GM12878 (cell line): ENCODE measurements around the gene KIAA1217. TPM values are rescaled to one million over a fixed set of nuclear protein-coding genes. Genes with fewer than 3 reads are reported as not detected.

Experiments used
- ATAC-seq: fragments of 200-7000 bp; cut with Tn5 transposase; 3 replicates; pipeline ENCODE4 v1.9.1; 2020; ENCODE audit warnings: mild to moderate bottlenecking, moderate library complexity
- BruUV-seq: library from RNA; stranded (reverse); fragments of 400-500 nt; replicated peaks from 2 replicates; lab custom pipeline; 2021; lab: Mats Ljungman, UMichigan
- CTCF ChIA-PET: fragments of 300-600 bp; sonication (Branson Sonifier 250); formaldehyde crosslinking; extraction: SDS; loops from one replicate; lab custom pipeline; 2021; ENCODE audit warnings: inconsistent platforms; lab: Yijun Ruan, JAX
- POLR2A ChIA-PET: fragments of 350-600 bp; formaldehyde crosslinking; extraction: SDS; loops from one replicate; lab custom pipeline; 2021; ENCODE audit warnings: inconsistent platforms; lab: Charles Lee
- RAD21 ChIA-PET: fragments of 300-600 bp; sonication (Branson Sonifier 250); formaldehyde crosslinking; loops from one replicate; lab custom pipeline; 2023; ENCODE audit warnings: antibody characterized with exemption; ENCODE audit not compliant: unreplicated experiment; lab: Charles Lee
- SMC1A ChIA-PET: fragments of 300-600 bp; sonication (Branson Sonifier 250); formaldehyde crosslinking; loops from one replicate; lab custom pipeline; 2023; ENCODE audit not compliant: unreplicated experiment, uncharacterized antibody; lab: Charles Lee
- DNase-seq: peaks from one replicate; pipeline ENCODE4 v3.0.0-alpha.2; 2011; ENCODE audit warnings: low read depth, low spot score
- FAIRE-seq: peaks from 3 replicates; lab custom pipeline; 2011; peaks lifted over from hg19 to GRCh38; lab: Jason Lieb, UNC
- H2AFZ ChIP-seq: 2 replicates; pipeline ENCODE4 v1.6.0; 2011; ENCODE audit warnings: low read depth, low read length, control low read depth; ENCODE audit not compliant: control insufficient read depth
- H3K27ac ChIP-seq: 2 replicates; pipeline ENCODE4 v1.5.1; 2011; ENCODE audit warnings: control low read depth; ENCODE audit not compliant: control insufficient read depth, insufficient read depth
- H3K27me3 ChIP-seq, 2 experiments: replicated peaks in 1 of 2; 2 replicates each; pipeline versions ENCODE4 v1.6.0 to v1.6.1; 2011; ENCODE audit warnings: low read length in 1 of 2; ENCODE audit not compliant: control insufficient read depth in 2 of 2, insufficient read depth in 2 of 2
- H3K36me3 ChIP-seq, 2 experiments: 2 replicates each; pipeline ENCODE4 v1.5.1; 2011; ENCODE audit warnings: low read length in 1 of 2; ENCODE audit not compliant: control insufficient read depth in 2 of 2, insufficient read depth in 2 of 2
- H3K4me1 ChIP-seq: 2 replicates; pipeline ENCODE4 v1.6.1; 2011; ENCODE audit warnings: mild to moderate bottlenecking, low read length, moderate library complexity, mixed read lengths; ENCODE audit not compliant: control insufficient read depth, insufficient read depth
- H3K4me2 ChIP-seq: 2 replicates; pipeline ENCODE4 v1.6.0; 2011; ENCODE audit warnings: control low read depth; ENCODE audit not compliant: control insufficient read depth, insufficient read depth
- H3K4me3 ChIP-seq: fragments of 200-600 bp; sonication (generic); 2 replicates; pipeline ENCODE4 v1.5.1; 2016
- H3K79me2 ChIP-seq: 2 replicates; pipeline ENCODE4 v1.6.0; 2011; ENCODE audit warnings: low read length; ENCODE audit not compliant: control insufficient read depth, insufficient read depth
- H3K9ac ChIP-seq: 2 replicates; pipeline ENCODE4 v1.8.0; 2011; ENCODE audit warnings: low read length, control low read depth, mixed read lengths; ENCODE audit not compliant: control insufficient read depth, insufficient read depth
- H3K9me3 ChIP-seq: replicated peaks from 3 replicates; pipeline ENCODE4 v1.5.1; 2011; ENCODE audit warnings: mild to moderate bottlenecking, low read length; ENCODE audit not compliant: control insufficient read depth, insufficient read depth
- H4K20me1 ChIP-seq: 2 replicates; pipeline ENCODE4 v1.6.0; 2011; ENCODE audit not compliant: control insufficient read depth, insufficient read depth
- ATF7 ChIP-seq: fragments of 450-650 bp; IDR thresholded peaks from 2 replicates; pipeline ENCODE4 v1.6.1; 2016; ENCODE audit warnings: low read depth, mild to moderate bottlenecking
- BCLAF1 ChIP-seq: fragments of 450-650 bp; IDR thresholded peaks from 2 replicates; pipeline ENCODE4 v1.6.1; 2017; ENCODE audit warnings: antibody characterized with exemption, mild to moderate bottlenecking, moderate library complexity
- BHLHE40 ChIP-seq, 2 experiments: fragments of 450-650 bp in 1 of 2; IDR thresholded peaks; 2 replicates each; pipeline ENCODE4 v1.6.1; 2011 to 2017; ENCODE audit warnings: low read depth in 2 of 2, borderline replicate concordance in 1 of 2, improper control_type of control experiment in 1 of 2, low read length in 1 of 2, mild to moderate bottlenecking in 1 of 2
- DPF2 ChIP-seq: fragments of 450-650 bp; IDR thresholded peaks from 2 replicates; pipeline ENCODE4 v1.6.1; 2017; ENCODE audit warnings: mild to moderate bottlenecking
- EGR1 ChIP-seq, 2 experiments: IDR thresholded peaks; 1 replicate in 1 of 2; 2 replicates in 1 of 2; pipeline ENCODE4 v1.6.1; 2011 to 2012; ENCODE audit warnings: low read depth in 2 of 2, low read length in 2 of 2, borderline replicate concordance in 1 of 2, mild to moderate bottlenecking in 1 of 2, moderate library complexity in 1 of 2
- MEF2B ChIP-seq: fragments of 450-650 bp; IDR thresholded peaks from 2 replicates; pipeline ENCODE4 v1.6.1; 2018; ENCODE audit warnings: mild to moderate bottlenecking, moderate library complexity; ENCODE audit not compliant: partially characterized antibody, poor library complexity, severe bottlenecking
- SKIL ChIP-seq: fragments of 450-650 bp; IDR thresholded peaks from 2 replicates; pipeline ENCODE4 v1.6.1; 2017; ENCODE audit warnings: mild to moderate bottlenecking, low read depth, inconsistent platforms; ENCODE audit not compliant: poor library complexity, severe bottlenecking
- SMAD1 ChIP-seq: fragments of 450-650 bp; IDR thresholded peaks from 2 replicates; pipeline ENCODE4 v1.6.1; 2018; ENCODE audit warnings: mild to moderate bottlenecking, low read depth; ENCODE audit not compliant: partially characterized antibody
- TAF1 ChIP-seq: IDR thresholded peaks from 2 replicates; pipeline ENCODE4 v1.6.1; 2011; ENCODE audit warnings: mild to moderate bottlenecking, low read depth, low read length, borderline replicate concordance
- TCF12 ChIP-seq: IDR thresholded peaks from 2 replicates; pipeline ENCODE4 v1.6.1; 2011; ENCODE audit warnings: low read depth, mild to moderate bottlenecking, low read length
- TCF3 ChIP-seq: IDR thresholded peaks from 2 replicates; pipeline ENCODE4 v1.6.1; 2012; ENCODE audit warnings: low read depth, mild to moderate bottlenecking, low read length, borderline replicate concordance; ENCODE audit not compliant: insufficient read depth
- ZNF274 ChIP-seq: IDR thresholded peaks from one replicate; pipeline ENCODE4 v1.8.0; 2011; ENCODE audit not compliant: insufficient read length, insufficient read depth
- ZNF384 ChIP-seq: IDR thresholded peaks from 2 replicates; pipeline ENCODE4 v1.6.1; 2012; ENCODE audit warnings: low read depth, mild to moderate bottlenecking, low read length, improper control_type of control experiment, borderline replicate concordance
- ZNF687 ChIP-seq: fragments of 450-650 bp; IDR thresholded peaks from 2 replicates; pipeline ENCODE4 v1.6.1; 2017; ENCODE audit warnings: mild to moderate bottlenecking, moderate library complexity
- WGBS: methylation state at CpG from one replicate; pipeline ENCODE4 v1.1.6; 2016; ENCODE audit warnings: low lambda C conversion rate; ENCODE audit not compliant: insufficient replicate concordance, insufficient coverage; ENCODE audit errors: missing lambda C conversion rate; 5-methylcytosine and 5-hydroxymethylcytosine counted together
- in situ Hi-C: fragments of 300-500 bp; cut with MboI; formaldehyde crosslinking; loops from 9 replicates; pipeline ENCODE4 v1.14.3; 2018; ENCODE audit warnings: mixed read lengths
- intact Hi-C: fragments of 100-400 bp; cut with micrococcal nuclease; formaldehyde crosslinking; loops from one replicate; pipeline ENCODE4 v1.14.2; 2022; ENCODE audit not compliant: unreplicated experiment
- polyA plus RNA-seq, 11 experiments: library from polyadenylated mRNA; depleted of rRNA in 4 of 11; unstranded in 6 of 11; stranded (reverse) in 5 of 11; fragments of >200 nt; fragmentation: Nextera tagmentation in 4 of 11; fragmentation: Illumina TruSeq in 1 of 11; extraction: Ambion mirVana in 4 of 11; extraction: Trizol in 1 of 11; gene quantifications; 1 replicate in 1 of 11; 2 replicates in 10 of 11; pipeline versions ENCODE4 v1.2.1 to v1.2.3, GENCODE V29; 2011 to 2016; ENCODE audit warnings: inconsistent platforms in 2 of 11, missing spikeins in 2 of 11, low read depth in 1 of 11
- total RNA-seq, 4 experiments: library from RNA; depleted of rRNA in 3 of 4; stranded (reverse); fragments of >200 nt in 3 of 4; fragmentation: Illumina TruSeq in 1 of 4; extraction: Trizol in 1 of 4; gene quantifications; 2 replicates each; pipeline versions ENCODE4 v1.2.1 to v1.2.3, GENCODE V29; 2013 to 2021

Gene KIAA1217
- total and polyA plus RNA-seq, 10 of the 15 experiments (the other 5 are each of a cell fraction or from before 2014, with no cell fraction given), result 0.57 to 3.8 (median 2.1) TPM

GRCh38 chr10:24449321-24449740 is 240.4 kb downstream of the KIAA1217 start:
- Histone ChIP-seq H3K4me2 (no peak overlapping the region; the same call in 1 of the 2 replicates), H4K20me1 (no peaks in the 10 kb centered on the region), H3K9me3 (no peaks in the 10 kb centered on the region; the same call in 2 of the 3 replicates), H3K4me1 (peaks cover 8% of the 10 kb centered on the region; the same call in 1 of the 2 replicates), H3K79me2 (no peaks in the 10 kb centered on the region), H3K9ac (no peak overlapping the region), H3K27ac (no peak overlapping the region), H3K27me3 (no peaks in the 10 kb centered on the region), H2AFZ (no peak overlapping the region), H3K36me3 (no peaks in the 10 kb centered on the region), H3K4me3 (no peak overlapping the region)
- in situ Hi-C loops (no loop called here), intact Hi-C loops (no loop called here)
- RAD21 ChIA-PET, result interaction anchor here (0.8 kb wide), 1 partner anchor 44 kb away, joined by 3 read pairs; no protein-coding TSS in a partner anchor
- 2% methylated on average over 5 of the region's 5 CpGs for WGBS
- SMC1A ChIA-PET, result interaction anchor here (0.5 to 1.7 kb wide), 6 partner anchors 11 to 249 kb away, joined by 3 to 4 read pairs (median 3); no protein-coding TSS in a partner anchor
- CTCF ChIA-PET, result interaction anchor here (0.8 to 1.4 kb wide), 3 partner anchors 10 to 66 kb away, joined by 3 to 5 read pairs (median 3); no protein-coding TSS in a partner anchor
- peak; percentile 82 for ATAC-seq
- BruUV-seq, result no TSS peak
- POLR2A ChIA-PET, result no interaction called here
- DNase-seq, result no peak
- FAIRE-seq, result no peak
- TF ChIP-seq EGR1 (IDR thresholded peaks at IDR 0.05; ENCODE audit: borderline replicate concordance in 1 of 2, low read depth in 2 of 2, low read length in 2 of 2), result no peak
- TF ChIP-seq ATF7, result no peak
- TF ChIP-seq ZNF274, result no peak
- no peak for TF ChIP-seq TCF3
- 0 out of 2 replicates have a peak, but pooled peaks have one; percentile 22 for TF ChIP-seq ZNF384
- no peak for TF ChIP-seq MEF2B
- peak; percentile 58 for TF ChIP-seq SKIL
- no peak for TF ChIP-seq TCF12
- peak in 1 of 2 experiments; percentile 23; a peak in 1 of 4 replicates for TF ChIP-seq BHLHE40 (IDR thresholded peaks at IDR 0.05; ENCODE audit: borderline replicate concordance in 1 of 2, low read depth in 2 of 2, low read length in 1 of 2)
- no peak for TF ChIP-seq ZNF687
- no peak for TF ChIP-seq BCLAF1
- no peak for TF ChIP-seq SMAD1
- TF ChIP-seq DPF2, result no peak
- TF ChIP-seq TAF1, result no peak
